ENCODE data around the gene BMP6. TPM values are rescaled to one million over a fixed set of nuclear protein-coding genes. Genes with fewer than 3 reads are reported as not detected.

The BMP6 gene
- total and polyA plus RNA-seq, 2 donors (not counting 3 experiments of a cell fraction or from before 2014, with no cell fraction given) = 221 to 276 TPM

GRCh38 chr6:7899101-7899888 is 173.4 kb downstream of the BMP6 start:
- Histone ChIP-seq H3K79me2 (ENCODE audit: control insufficient read depth, insufficient read depth, low read length) (peaks cover 97% of the 10 kb centered on the region), H3K4me3 (replicated peaks in 1 of 3; ENCODE audit: insufficient read depth in 1 of 3, low read depth in 1 of 3, low read length in 3 of 3) (no peak overlapping the region), H3K4me1 (ENCODE audit: control insufficient read depth, extremely low read depth, insufficient read depth, low read length) (peaks cover 94% of the 10 kb centered on the region), H3K9me1 (replicated peaks; ENCODE audit: control insufficient read depth, extremely low read depth, insufficient read depth, low read length) (no peaks in the 10 kb centered on the region), H3K9ac (replicated peaks; ENCODE audit: extremely low read depth, insufficient read depth, low read length) (peak overlapping the region; percentile 36), H3K27ac (ENCODE audit: insufficient read depth, low read depth, low read length) (peak overlapping the region; percentile 36), H3K9me3 (replicated peaks; ENCODE audit: control insufficient read depth, insufficient read depth, low read length) (no peaks in the 10 kb centered on the region), H3K36me3 (ENCODE audit: control insufficient read depth in 2 of 2, extremely low read depth in 1 of 2, insufficient read depth in 2 of 2, low read length in 2 of 2) (peaks cover 83 to 88% of the 10 kb centered on the region in 2 experiments), H2AFZ (ENCODE audit: low read depth, low read length) (no peak overlapping the region), H3K4me2 (ENCODE audit: insufficient read depth, low read length) (no peak overlapping the region), H4K20me1 (replicated peaks; ENCODE audit: control insufficient read depth, extremely low read depth, insufficient read depth, low read length) (no peaks in the 10 kb centered on the region), H3K27me3 (ENCODE audit: control insufficient read depth in 2 of 2, insufficient read depth in 2 of 2, low read length in 2 of 2) (no peaks in the 10 kb centered on the region)
- DNase-seq (ENCODE audit: low read depth, low spot score) = peak; percentile 40
- intact Hi-C loops (cut with micrococcal nuclease) (loop anchor here (1.0 kb wide), 1 partner anchor 93 kb away; no protein-coding TSS in a partner anchor), dilution Hi-C loops (cut with MboI; ENCODE audit: extremely low pct_ligation_motif_present, low sequenced_read_pairs) (loop anchor here (25.0 kb wide), 1 partner anchor 113 kb away; no protein-coding TSS in a partner anchor)
- FAIRE-seq = no peak
- BruUV-seq (replicated peaks) = no TSS peak
- CTCF ChIA-PET = interaction anchor here (0.8 to 9.0 kb wide), 12 partner anchors 10 to 177 kb away, joined by 3 to 78 read pairs (median 4); no protein-coding TSS in a partner anchor
- peak; percentile 27 for TF ChIP-seq POLR2A (IDR thresholded peaks at IDR 0.05; ENCODE audit: low read depth, low read length)
- TF ChIP-seq GATA2 (IDR thresholded peaks at IDR 0.05; ENCODE audit: insufficient read depth, insufficient read length, low read depth, low read length) = no peak
- POLR2A ChIA-PET = interaction anchor here (0.7 to 2.8 kb wide), 6 partner anchors 9 to 174 kb away, joined by 3 to 11 read pairs (median 6); partner anchors contain the start of gene BMP6

DNA sequence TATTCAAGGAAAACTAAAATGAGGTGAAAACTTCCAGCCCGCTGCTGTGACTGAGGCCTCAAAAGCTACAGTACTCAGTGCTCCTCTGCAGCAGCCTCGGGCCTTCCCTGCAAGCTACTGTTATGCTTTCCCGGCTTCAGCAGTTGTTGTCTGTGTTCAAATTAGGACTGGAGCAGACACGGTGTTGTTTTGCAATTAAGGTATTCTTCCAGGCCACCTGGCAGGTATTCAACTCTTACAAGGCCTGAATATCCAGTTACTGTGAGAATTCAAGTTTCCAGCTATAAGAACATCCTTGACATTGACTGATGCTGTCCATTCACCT is 174.0 kb downstream of the BMP6 start:
- dilution Hi-C loops (cut with MboI; ENCODE audit: extremely low pct_ligation_motif_present, low sequenced_read_pairs) (loop anchor here (25.0 kb wide), 1 partner anchor 112 kb away; no protein-coding TSS in a partner anchor), intact Hi-C loops (cut with micrococcal nuclease) (loop anchor here (1.0 to 10.0 kb wide), 2 partner anchors 92 to 315 kb away; no protein-coding TSS in a partner anchor)
- Histone ChIP-seq H3K9me1 (replicated peaks; ENCODE audit: control insufficient read depth, extremely low read depth, insufficient read depth, low read length) (no peaks in the 10 kb centered on the region), H3K4me1 (ENCODE audit: control insufficient read depth, extremely low read depth, insufficient read depth, low read length) (peaks cover 97% of the 10 kb centered on the region), H3K4me2 (ENCODE audit: insufficient read depth, low read length) (no peak overlapping the region), H2AFZ (ENCODE audit: low read depth, low read length) (no peak overlapping the region), H3K4me3 (replicated peaks in 1 of 3; ENCODE audit: insufficient read depth in 1 of 3, low read depth in 1 of 3, low read length in 3 of 3) (no peak overlapping the region), H4K20me1 (replicated peaks; ENCODE audit: control insufficient read depth, extremely low read depth, insufficient read depth, low read length) (no peaks in the 10 kb centered on the region), H3K27ac (ENCODE audit: insufficient read depth, low read depth, low read length) (peak overlapping the region; percentile 36), H3K27me3 (ENCODE audit: control insufficient read depth in 2 of 2, insufficient read depth in 2 of 2, low read length in 2 of 2) (no peaks in the 10 kb centered on the region), H3K79me2 (ENCODE audit: control insufficient read depth, insufficient read depth, low read length) (peaks cover 99% of the 10 kb centered on the region), H3K36me3 (ENCODE audit: control insufficient read depth in 2 of 2, extremely low read depth in 1 of 2, insufficient read depth in 2 of 2, low read length in 2 of 2) (peaks cover 84 to 88% of the 10 kb centered on the region in 2 experiments), H3K9me3 (replicated peaks; ENCODE audit: control insufficient read depth, insufficient read depth, low read length) (no peaks in the 10 kb centered on the region), H3K9ac (replicated peaks; ENCODE audit: extremely low read depth, insufficient read depth, low read length) (peak overlapping the region; percentile 36)
- POLR2A ChIA-PET = interaction anchor here (0.7 to 2.8 kb wide), 6 partner anchors 9 to 174 kb away, joined by 3 to 11 read pairs (median 6); partner anchors contain the start of gene BMP6
- CTCF ChIA-PET = interaction anchor here (0.8 to 9.0 kb wide), 11 partner anchors 10 to 177 kb away, joined by 3 to 78 read pairs (median 5); no protein-coding TSS in a partner anchor
- BruUV-seq (replicated peaks) = no TSS peak
- TF ChIP-seq EZH2 (IDR thresholded peaks at IDR 0.05; ENCODE audit: borderline replicate concordance, low read depth, low read length, severe bottlenecking) = no peak
- TF ChIP-seq POLR2AphosphoS5 (IDR thresholded peaks at IDR 0.05; ENCODE audit: insufficient read depth, low read depth, low read length) = no peak
- no peak for TF ChIP-seq MYC (IDR thresholded peaks at IDR 0.05; ENCODE audit: low read depth, low read length)
- DNase-seq (ENCODE audit: low read depth, low spot score) (no peak), FAIRE-seq (peak; percentile 12)

Data from endothelial cell of umbilical vein (primary cell).